Measurements from ENCODE around the gene HAAO. TPM values are rescaled to one million over a fixed set of nuclear protein-coding genes. Genes with fewer than 3 reads are reported as not detected.

Gene HAAO
- total and polyA plus RNA-seq, 4 experiments from 2014 or later, result 0.21 to 0.44 TPM; not detected in 2

GRCh38 chr2:42726680-42727079 lies 65.7 kb downstream of the HAAO start:
- Mint-ChIP-seq H3K4me3 (no peak overlapping the region), H3K36me3 (peaks cover 34 to 58% of the 10 kb centered on the region in 2 donors), H3K27ac (no peak overlapping the region), H3K4me1 (no peaks in the 10 kb centered on the region), H3K9me3 (peaks cover 0 to 13% (median 5%) of the 10 kb centered on the region in 8 donors), H3K27me3 (no peaks in the 10 kb centered on the region)
- ChIA-PET POLR2A (ENCODE audit: partially characterized antibody) (no interaction called here), CTCF (ENCODE audit: partially characterized antibody) (no interaction called here)
- H3K27me3 ChIP-seq (ENCODE audit: insufficient read depth, low read length), result no peaks in the 10 kb centered on the region
- no peaks in the 10 kb centered on the region for H3K4me1 ChIP-seq (ENCODE audit: insufficient read depth, low read length)
- no peak overlapping the region for H3K27ac ChIP-seq (ENCODE audit: low read depth, low read length)
- H3K36me3 ChIP-seq (ENCODE audit: insufficient read depth, low read length), result no peaks in the 10 kb centered on the region
- intact Hi-C loops (cut with micrococcal nuclease), result no loop called here
- DNase-seq, result no peak
- H3K9me3 ChIP-seq (ENCODE audit: control insufficient read depth in 1 of 2, low read length in 2 of 2), result no peaks in the 10 kb centered on the region
- no peak overlapping the region for H3K4me3 ChIP-seq (ENCODE audit: low read length in 2 of 2)

GRCh38 chr2:42725657-42726056 lies 66.7 kb downstream of the HAAO start:
- H3K36me3 Mint-ChIP-seq, result peaks cover 30 to 48% of the 10 kb centered on the region in 2 donors
- Histone ChIP-seq H3K27me3 (ENCODE audit: insufficient read depth, low read length) (no peaks in the 10 kb centered on the region), H3K4me1 (ENCODE audit: insufficient read depth, low read length) (no peaks in the 10 kb centered on the region), H3K4me3 (ENCODE audit: low read length in 2 of 2) (no peak overlapping the region), H3K9me3 (ENCODE audit: control insufficient read depth in 1 of 2, low read length in 2 of 2) (no peaks in the 10 kb centered on the region), H3K36me3 (ENCODE audit: insufficient read depth, low read length) (no peaks in the 10 kb centered on the region), H3K27ac (ENCODE audit: low read depth, low read length) (no peak overlapping the region)
- intact Hi-C loops (cut with micrococcal nuclease), result no loop called here
- peaks cover 0 to 13% (median 5%) of the 10 kb centered on the region in 8 donors for H3K9me3 Mint-ChIP-seq
- CTCF ChIA-PET (ENCODE audit: partially characterized antibody), result no interaction called here
- no peak overlapping the region for H3K4me3 Mint-ChIP-seq
- H3K27ac Mint-ChIP-seq, result no peak overlapping the region
- no peak for DNase-seq
- H3K4me1 Mint-ChIP-seq, result no peaks in the 10 kb centered on the region
- H3K27me3 Mint-ChIP-seq, result no peaks in the 10 kb centered on the region
- POLR2A ChIA-PET (ENCODE audit: partially characterized antibody), result no interaction called here

- no peaks in the 10 kb centered on the region for H3K9me3 ChIP-seq (ENCODE audit: control insufficient read depth in 1 of 2, low read length in 2 of 2)
- no peak overlapping the region for H3K27ac ChIP-seq (ENCODE audit: low read depth, low read length)
- no peaks in the 10 kb centered on the region for H3K4me1 ChIP-seq (ENCODE audit: insufficient read depth, low read length)
- ChIA-PET POLR2A (ENCODE audit: partially characterized antibody) (no interaction called here), CTCF (ENCODE audit: partially characterized antibody) (interaction anchor here (1.4 kb wide), 1 partner anchor 12 kb away, joined by 4 read pairs; no protein-coding TSS in a partner anchor)
- H3K4me3 Mint-ChIP-seq, result no peak overlapping the region
- H3K4me3 ChIP-seq (ENCODE audit: low read length in 2 of 2), result no peak overlapping the region
- DNase-seq, result no peak
- no peaks in the 10 kb centered on the region for H3K36me3 ChIP-seq (ENCODE audit: insufficient read depth, low read length)
- H3K27me3 ChIP-seq (ENCODE audit: insufficient read depth, low read length), result no peaks in the 10 kb centered on the region
- H3K27me3 Mint-ChIP-seq, result no peaks in the 10 kb centered on the region
- H3K4me1 Mint-ChIP-seq, result no peaks in the 10 kb centered on the region
- peak overlapping the region in 1 of 7 donors; percentile 51 for H3K27ac Mint-ChIP-seq
- peaks cover 27 to 40% of the 10 kb centered on the region in 2 donors for H3K36me3 Mint-ChIP-seq
- intact Hi-C loops (cut with micrococcal nuclease), result no loop called here
- peaks cover 0 to 11% (median 5%) of the 10 kb centered on the region in 8 donors for H3K9me3 Mint-ChIP-seq
These were observed 67.5 kb downstream of the HAAO start for GRCh38 chr2:42724886-42725285.

- H3K9me3 ChIP-seq (ENCODE audit: control insufficient read depth in 1 of 2, low read length in 2 of 2), result no peaks in the 10 kb centered on the region
- intact Hi-C loops (cut with micrococcal nuclease), result no loop called here
- H3K27ac Mint-ChIP-seq, result peak overlapping the region in 1 of 7 donors; percentile 19
- POLR2A ChIA-PET (ENCODE audit: partially characterized antibody), result no interaction called here
- H3K4me3 ChIP-seq (ENCODE audit: low read length in 2 of 2), result no peak overlapping the region
- H3K4me1 Mint-ChIP-seq, result no peaks in the 10 kb centered on the region
- H3K9me3 Mint-ChIP-seq, result peaks cover 0 to 1% (median 0%) of the 10 kb centered on the region in 8 donors
- CTCF ChIA-PET (ENCODE audit: partially characterized antibody), result no interaction called here
- H3K36me3 Mint-ChIP-seq, result peaks cover 16 to 34% of the 10 kb centered on the region in 2 donors
- H3K27ac ChIP-seq (ENCODE audit: low read depth, low read length), result no peak overlapping the region
- H3K4me1 ChIP-seq (ENCODE audit: insufficient read depth, low read length), result no peaks in the 10 kb centered on the region
- H3K4me3 Mint-ChIP-seq, result no peak overlapping the region
- H3K36me3 ChIP-seq (ENCODE audit: insufficient read depth, low read length), result no peaks in the 10 kb centered on the region
- H3K27me3 ChIP-seq (ENCODE audit: insufficient read depth, low read length), result no peaks in the 10 kb centered on the region
- H3K27me3 Mint-ChIP-seq, result no peaks in the 10 kb centered on the region
- no peak for DNase-seq
These were observed 68.9 kb downstream of the HAAO start for GRCh38 chr2:42723465-42723864.

- no peaks in the 10 kb centered on the region for H3K27me3 ChIP-seq (ENCODE audit: insufficient read depth, low read length)
- Mint-ChIP-seq H3K4me1 (no peaks in the 10 kb centered on the region), H3K4me3 (no peak overlapping the region), H3K36me3 (peaks cover 14 to 27% of the 10 kb centered on the region in 2 donors), H3K27me3 (no peaks in the 10 kb centered on the region), H3K9me3 (peaks cover 0 to 1% (median 0%) of the 10 kb centered on the region in 8 donors), H3K27ac (no peak overlapping the region)
- ChIA-PET POLR2A (ENCODE audit: partially characterized antibody) (no interaction called here), CTCF (ENCODE audit: partially characterized antibody) (no interaction called here)
- intact Hi-C loops (cut with micrococcal nuclease), result no loop called here
- no peak for DNase-seq
- H3K27ac ChIP-seq (ENCODE audit: low read depth, low read length), result no peak overlapping the region
- H3K4me3 ChIP-seq (ENCODE audit: low read length in 2 of 2), result no peak overlapping the region
- H3K9me3 ChIP-seq (ENCODE audit: control insufficient read depth in 1 of 2, low read length in 2 of 2), result no peaks in the 10 kb centered on the region
- H3K4me1 ChIP-seq (ENCODE audit: insufficient read depth, low read length), result no peaks in the 10 kb centered on the region
- H3K36me3 ChIP-seq (ENCODE audit: insufficient read depth, low read length), result no peaks in the 10 kb centered on the region
These were observed 69.8 kb downstream of the HAAO start for GRCh38 chr2:42722320-42723190.

- H3K4me1 Mint-ChIP-seq, result no peaks in the 10 kb centered on the region
- Histone ChIP-seq H3K27me3 (ENCODE audit: insufficient read depth, low read length) (no peaks in the 10 kb centered on the region), H3K4me1 (ENCODE audit: insufficient read depth, low read length) (no peaks in the 10 kb centered on the region), H3K27ac (ENCODE audit: low read depth, low read length) (no peak overlapping the region), H3K4me3 (ENCODE audit: low read length in 2 of 2) (no peak overlapping the region), H3K9me3 (ENCODE audit: control insufficient read depth in 1 of 2, low read length in 2 of 2) (no peaks in the 10 kb centered on the region), H3K36me3 (ENCODE audit: insufficient read depth, low read length) (no peaks in the 10 kb centered on the region)
- no peak for DNase-seq
- no peaks in the 10 kb centered on the region for H3K27me3 Mint-ChIP-seq
- H3K4me3 Mint-ChIP-seq, result no peak overlapping the region
- peaks cover 0 to 1% (median 0%) of the 10 kb centered on the region in 8 donors for H3K9me3 Mint-ChIP-seq
- peaks cover 14 to 27% of the 10 kb centered on the region in 2 donors for H3K36me3 Mint-ChIP-seq
- H3K27ac Mint-ChIP-seq, result no peak overlapping the region
- CTCF ChIA-PET (ENCODE audit: partially characterized antibody), result no interaction called here
- intact Hi-C loops (cut with micrococcal nuclease), result no loop called here
- POLR2A ChIA-PET (ENCODE audit: partially characterized antibody), result no interaction called here
These were observed 70.5 kb downstream of the HAAO start for GRCh38 chr2:42721898-42722297.

All from CD4-positive, alpha-beta memory T cell (primary cell).